IPS-18c (cell line): ENCODE measurements around the gene WSB1.

ENCODE experiments used
- H3K4me3 ChIP-seq: 2 replicates; pipeline ENCODE4 v1.7.0; 2013; ENCODE audit warnings: low read depth, mild to moderate bottlenecking, low read length, moderate library complexity; ENCODE audit not compliant: insufficient read depth
- H3K9me3 ChIP-seq: one replicate; pipeline ENCODE4 v1.6.1; 2013; ENCODE audit warnings: mild to moderate bottlenecking, low read length, moderate library complexity; ENCODE audit not compliant: control insufficient read depth, insufficient read depth

The WSB1 gene

GRCh38 chr17:27296428-27296979 lies 2.6 kb downstream of the WSB1 start:
- H3K9me3 ChIP-seq: no peaks in the 10 kb centered on the region
- H3K4me3 ChIP-seq: no peak overlapping the region

DNA sequence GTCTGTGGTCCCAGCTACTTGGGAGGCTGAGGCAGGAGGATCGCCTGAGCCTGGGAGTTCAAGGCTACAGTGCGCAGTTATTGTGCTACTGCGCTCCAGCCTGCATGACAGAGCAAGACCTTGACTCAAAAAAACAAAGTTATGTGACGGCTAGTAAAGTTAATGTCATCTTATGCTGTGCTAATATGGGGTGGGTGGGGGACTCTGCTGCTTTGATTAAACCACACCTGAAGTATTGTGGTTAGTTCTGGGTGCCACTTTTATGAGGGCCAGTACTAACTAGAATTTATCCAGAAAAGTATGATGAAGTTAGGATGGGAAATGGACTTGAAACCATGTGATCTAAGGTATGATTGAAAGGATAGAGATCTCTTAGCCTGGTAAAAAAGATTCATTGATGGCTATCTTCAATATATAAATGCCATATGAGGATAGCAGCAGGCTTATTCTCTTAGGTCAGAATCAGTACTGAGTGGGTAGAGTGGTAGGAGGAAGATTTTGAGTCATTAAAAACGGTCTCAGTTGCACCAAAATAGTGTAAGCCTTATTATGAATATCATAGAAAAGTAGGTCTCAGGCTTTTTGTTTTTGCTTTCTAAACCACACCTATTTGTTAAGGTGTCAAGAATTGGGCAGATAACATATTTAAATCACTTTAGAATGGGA lies 5.6 kb downstream of the WSB1 start:
- no peak overlapping the region for H3K4me3 ChIP-seq
- H3K9me3 ChIP-seq: no peaks in the 10 kb centered on the region

DNA sequence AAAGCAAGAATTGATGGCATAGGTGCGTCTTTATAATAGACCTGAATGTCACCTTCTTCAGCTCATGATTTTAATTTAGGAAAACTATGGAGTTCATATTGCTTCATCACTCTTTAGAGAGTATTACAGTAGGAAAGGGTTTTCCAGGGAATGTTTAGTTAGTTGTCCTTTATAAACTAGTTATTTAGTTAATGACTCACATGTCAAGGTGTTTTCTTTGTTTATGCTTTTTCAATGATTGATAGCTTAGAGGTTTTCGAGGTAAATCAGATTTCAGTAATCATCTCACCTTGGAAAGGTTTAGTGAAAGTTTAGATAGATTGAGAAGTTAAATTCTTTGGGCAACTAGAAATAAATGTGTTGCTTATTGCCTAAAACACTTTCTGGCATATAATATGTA lies 9.8 kb downstream of the WSB1 start:
- H3K4me3 ChIP-seq: no peak overlapping the region
- H3K9me3 ChIP-seq: no peaks in the 10 kb centered on the region

DNA sequence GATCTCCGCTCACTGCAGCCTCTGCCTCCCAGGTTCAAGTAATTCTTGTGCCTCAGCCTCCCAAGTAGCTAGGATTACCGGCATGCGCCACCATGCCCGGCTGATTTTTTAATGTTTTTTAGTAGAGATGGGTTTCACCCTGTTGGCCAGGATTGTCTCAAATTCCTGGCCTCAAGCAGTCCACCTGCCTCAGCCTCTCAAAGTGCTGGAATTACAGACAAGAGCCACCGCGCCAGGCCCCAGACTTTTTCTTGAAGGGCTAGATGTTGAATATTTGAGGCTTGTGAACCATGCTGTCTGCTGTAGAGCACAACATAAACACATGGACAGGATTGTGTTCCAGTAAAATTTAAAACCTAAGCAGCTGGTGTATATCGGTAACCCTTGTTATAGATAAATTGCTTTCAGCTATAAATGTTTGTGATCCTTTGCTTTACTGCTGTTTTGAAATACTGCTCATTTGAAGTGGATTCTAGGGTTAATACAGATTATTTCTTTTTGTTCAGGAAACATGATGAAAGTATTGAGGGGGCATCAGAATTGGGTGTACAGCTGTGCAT lies 12.4 kb downstream of the WSB1 start:
- Histone ChIP-seq H3K9me3 (no peaks in the 10 kb centered on the region), H3K4me3 (no peak overlapping the region)

DNA sequence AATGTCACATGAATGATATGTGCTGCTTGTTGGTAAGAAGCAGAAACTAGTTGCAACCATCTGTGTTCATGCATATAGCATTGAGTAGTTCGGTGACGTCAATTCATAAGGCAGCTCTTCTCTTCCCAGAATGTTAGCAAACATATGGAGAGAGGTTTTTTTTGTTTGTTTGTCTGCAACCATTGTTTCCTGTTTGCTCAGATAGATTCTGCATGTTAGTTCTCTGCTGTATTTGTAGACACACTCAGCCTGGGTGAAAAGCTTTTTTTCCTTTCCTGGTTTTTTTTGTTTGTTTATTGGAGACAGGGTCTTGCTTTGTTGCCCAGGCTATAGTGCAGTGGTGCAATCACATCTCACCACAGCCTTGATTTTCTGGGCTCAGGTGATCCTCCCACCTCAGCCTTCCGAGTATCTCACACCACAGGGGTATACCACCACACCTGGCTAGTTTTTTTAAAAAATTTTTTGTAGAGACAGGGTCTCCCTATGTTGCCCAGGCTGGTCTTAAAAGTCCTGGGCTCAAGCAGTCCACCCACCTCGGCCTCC lies 16.7 kb downstream of the WSB1 start:
- Histone ChIP-seq H3K9me3 (no peaks in the 10 kb centered on the region), H3K4me3 (no peak overlapping the region)

DNA sequence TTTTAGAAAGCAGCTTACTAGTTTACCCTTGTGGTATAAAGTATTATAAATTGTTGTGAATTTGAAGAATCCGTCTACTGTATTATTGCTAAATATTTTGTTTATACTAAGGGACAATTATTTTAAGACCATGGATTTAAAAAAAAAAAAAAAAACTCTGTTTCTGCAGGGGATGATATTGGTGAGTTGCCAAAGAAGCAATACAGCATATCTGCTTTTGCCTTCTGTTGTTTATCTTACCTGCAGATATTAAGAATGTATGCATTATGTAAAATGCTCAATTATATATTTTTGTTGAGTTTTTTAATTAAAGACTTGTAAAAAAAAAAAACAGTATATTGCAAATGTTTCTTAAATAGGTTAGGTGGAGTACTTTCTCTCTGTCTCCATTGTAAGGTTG lies 19.4 kb downstream of the WSB1 start:
- Histone ChIP-seq H3K4me3 (no peak overlapping the region), H3K9me3 (no peaks in the 10 kb centered on the region)

DNA sequence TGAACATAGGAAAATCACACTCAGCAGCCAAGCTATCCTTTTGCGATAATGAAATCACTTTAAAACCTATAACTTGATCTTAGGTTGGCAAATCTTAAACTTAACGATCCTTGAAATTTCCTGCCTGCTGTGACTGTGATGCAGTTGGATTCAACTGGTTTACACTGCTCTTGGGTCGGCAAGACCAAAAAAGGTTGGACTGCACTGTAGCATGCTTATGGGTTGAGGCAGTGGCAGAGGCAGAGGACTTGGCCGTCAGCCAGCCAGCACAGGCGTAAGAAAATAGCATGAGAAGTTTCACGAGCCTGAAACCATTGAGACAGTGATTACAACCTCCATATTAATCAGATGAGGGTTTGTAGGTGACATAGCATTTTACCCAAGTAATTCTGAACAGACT lies 21.4 kb downstream of the WSB1 start:
- H3K9me3 ChIP-seq: no peaks in the 10 kb centered on the region
- H3K4me3 ChIP-seq: no peak overlapping the region

DNA sequence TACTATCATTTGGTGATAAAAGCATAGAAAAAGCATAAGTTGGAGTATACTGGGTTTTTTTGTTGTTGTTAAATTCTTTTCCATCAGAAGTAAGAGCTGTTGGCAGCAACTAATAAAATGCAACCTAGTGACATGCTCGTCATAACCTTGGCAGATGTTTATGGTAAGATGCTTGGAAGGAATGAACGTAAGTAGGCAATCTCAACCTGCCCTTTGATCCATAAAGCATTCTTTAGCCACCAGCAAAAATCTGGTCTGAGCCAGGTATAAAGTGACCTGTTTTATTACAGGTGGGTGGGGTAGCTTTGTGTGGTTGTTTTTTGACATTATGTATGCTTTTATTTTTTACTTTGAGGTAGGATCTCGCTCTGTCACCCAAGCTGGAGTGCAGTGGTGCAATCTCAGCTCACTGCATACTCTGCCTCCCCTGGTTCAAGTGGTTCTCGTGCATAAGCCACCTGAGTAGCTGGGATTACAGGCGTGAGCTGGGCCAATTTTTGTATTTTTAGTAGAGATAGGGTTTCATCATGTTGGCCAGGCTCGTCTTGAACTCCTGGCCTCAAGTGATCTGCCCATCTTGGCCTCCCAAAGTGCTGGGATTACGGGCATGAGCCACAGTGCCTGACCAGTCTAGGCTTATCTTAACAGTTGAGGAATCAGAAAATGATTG lies 22.0 kb downstream of the WSB1 start:
- no peaks in the 10 kb centered on the region for H3K9me3 ChIP-seq
- H3K4me3 ChIP-seq: no peak overlapping the region

DNA sequence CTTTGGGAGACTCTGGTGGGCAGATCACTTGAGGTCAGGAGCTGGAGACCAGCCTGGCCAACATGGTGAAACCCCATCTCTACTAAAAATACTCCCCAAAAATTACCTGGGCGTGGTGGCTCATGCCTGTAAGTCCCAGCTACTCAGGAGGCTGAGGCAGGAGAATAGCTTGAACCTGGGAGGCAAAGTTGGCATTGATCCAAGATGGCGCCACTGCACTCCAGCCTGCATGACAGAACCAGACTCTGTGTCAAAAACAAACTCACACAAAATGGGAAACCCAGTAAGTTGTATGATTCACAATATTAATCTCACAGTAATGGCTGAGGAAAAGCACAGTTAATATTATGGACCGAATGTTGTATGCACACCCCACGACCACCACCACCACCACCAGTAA lies 24.3 kb downstream of the WSB1 start:
- H3K4me3 ChIP-seq: no peak overlapping the region

GRCh38 chr17:27318633-27319032 lies 24.7 kb downstream of the WSB1 start:
- no peak overlapping the region for H3K4me3 ChIP-seq
- H3K9me3 ChIP-seq: no peaks in the 10 kb centered on the region

More for the DNA sequence above, 24.3 kb downstream of the WSB1 start:
- no peaks in the 10 kb centered on the region for H3K9me3 ChIP-seq

DNA sequence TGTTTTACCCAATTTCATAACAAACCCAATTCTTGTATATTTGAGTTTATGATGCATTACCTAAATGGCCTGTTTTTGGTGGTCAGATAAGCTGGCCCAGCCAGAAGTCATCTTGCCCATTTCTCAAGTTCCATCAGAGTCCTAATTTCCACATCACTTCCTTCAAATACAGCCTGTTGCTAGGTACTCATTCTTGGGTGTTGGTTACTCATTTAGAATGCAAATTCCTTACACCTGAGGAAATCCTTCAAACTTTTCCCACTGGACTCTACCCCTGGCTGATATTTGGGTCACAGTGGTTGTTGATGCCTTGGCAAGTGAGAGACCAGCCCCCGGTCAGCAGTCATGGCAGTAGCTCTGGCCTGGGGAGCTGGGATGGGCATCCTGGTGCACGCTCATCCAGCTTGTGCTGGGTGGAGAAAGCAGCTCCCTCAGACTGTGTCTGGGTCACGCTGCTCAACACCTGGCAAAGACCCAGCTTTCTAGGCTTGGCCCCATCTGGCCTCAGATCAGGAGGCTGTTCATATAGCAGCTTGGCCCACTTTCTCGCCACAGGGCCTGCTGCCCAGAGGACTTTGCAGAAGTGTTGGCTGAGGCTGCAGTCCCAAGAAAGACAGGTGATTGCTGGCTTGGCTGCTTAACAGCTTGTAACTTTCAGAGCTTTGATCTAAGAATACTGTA lies 25.8 kb downstream of the WSB1 start:
- Histone ChIP-seq H3K4me3 (no peak overlapping the region), H3K9me3 (no peaks in the 10 kb centered on the region)

DNA sequence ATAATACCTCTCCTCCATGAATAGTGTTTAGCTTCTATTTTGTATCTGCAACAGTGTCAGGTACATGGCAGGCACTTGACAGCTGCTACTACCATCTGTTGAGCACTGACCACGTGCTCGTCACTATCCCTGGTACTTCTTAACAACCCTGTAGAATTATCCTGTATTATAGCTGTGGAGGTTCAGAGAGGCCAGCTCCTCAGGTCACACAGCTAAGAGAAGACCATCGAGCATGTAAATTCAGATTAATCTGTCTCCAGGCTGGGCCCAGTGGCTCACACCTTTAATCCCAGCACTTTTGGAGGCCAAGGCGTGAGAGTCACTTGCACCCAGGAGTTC lies 26.3 kb downstream of the WSB1 start:
- no peaks in the 10 kb centered on the region for H3K9me3 ChIP-seq

GRCh38 chr17:27321372-27321771 lies 27.5 kb downstream of the WSB1 start:
- no peak overlapping the region for H3K4me3 ChIP-seq
- no peaks in the 10 kb centered on the region for H3K9me3 ChIP-seq

More for the DNA sequence above, 26.3 kb downstream of the WSB1 start:
- H3K4me3 ChIP-seq: no peak overlapping the region

DNA sequence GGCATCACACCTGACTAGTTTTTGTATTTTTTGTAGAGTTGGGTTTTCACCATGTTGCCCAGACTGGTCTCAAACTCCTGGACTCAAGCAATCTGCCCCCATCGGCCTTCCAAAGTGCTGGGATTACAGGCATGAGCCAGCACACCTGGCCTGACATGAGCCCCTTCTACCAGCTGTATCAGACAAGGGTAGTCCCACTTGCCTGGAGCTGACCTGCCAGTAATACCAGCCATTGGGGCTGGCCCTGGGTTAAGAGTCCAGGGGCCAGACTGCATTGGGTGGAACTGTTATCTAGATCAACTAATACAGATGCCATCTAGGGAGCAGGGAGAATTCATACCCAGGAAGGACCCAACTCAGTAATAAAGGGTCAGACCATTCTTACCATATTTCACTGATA lies 28.1 kb downstream of the WSB1 start:
- H3K4me3 ChIP-seq: no peak overlapping the region
- no peaks in the 10 kb centered on the region for H3K9me3 ChIP-seq

GRCh38 chr17:27322690-27323508 lies 29.0 kb downstream of the WSB1 start:
- no peak overlapping the region for H3K4me3 ChIP-seq

DNA sequence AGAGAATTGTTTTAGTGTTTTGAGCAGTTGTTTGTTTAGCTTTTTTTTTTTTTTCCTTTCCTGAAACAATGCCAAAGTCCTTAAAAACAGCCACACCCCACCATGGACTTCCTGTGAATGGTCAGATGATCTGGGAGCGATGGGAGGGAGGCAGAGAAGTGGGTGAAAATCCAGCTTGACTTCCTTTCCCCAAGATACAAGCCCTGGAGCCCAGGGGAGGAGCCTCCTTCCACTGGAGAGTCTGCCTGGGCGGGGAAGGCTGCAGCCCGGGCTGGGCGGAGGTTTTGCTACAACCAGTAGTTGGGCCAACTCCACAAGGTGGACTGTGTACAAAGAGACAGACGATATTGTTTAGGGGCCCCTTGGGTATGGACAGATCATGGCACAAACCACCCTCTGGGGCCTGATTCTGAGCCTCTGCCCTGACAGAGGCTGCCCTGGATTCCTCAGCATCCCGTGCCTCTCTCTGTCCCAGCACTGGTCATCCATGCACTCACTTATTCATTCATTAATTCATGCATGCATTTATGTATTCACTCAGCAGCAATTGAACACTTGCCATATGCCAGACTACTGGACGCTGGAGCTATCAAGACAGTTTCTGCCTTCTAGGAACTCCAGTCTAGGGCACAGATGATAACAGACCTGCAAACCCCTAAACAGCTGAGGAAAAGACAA lies 29.8 kb downstream of the WSB1 start:
- Histone ChIP-seq H3K4me3 (no peak overlapping the region), H3K9me3 (no peaks in the 10 kb centered on the region)

More at GRCh38 chr17:27322690-27323508, 29.0 kb downstream of the WSB1 start:
- H3K9me3 ChIP-seq: no peaks in the 10 kb centered on the region
